GM19438 (cell line): ENCODE data around the gene TBRG4.

Source experiments
- ATAC-seq: cut with Tn5 transposase; IDR thresholded peaks from one replicate; pipeline ENCODE4 v1.9.1; 2021; ENCODE audit warnings: low read depth; ENCODE audit not compliant: unreplicated experiment

TBRG4 gene

DNA sequence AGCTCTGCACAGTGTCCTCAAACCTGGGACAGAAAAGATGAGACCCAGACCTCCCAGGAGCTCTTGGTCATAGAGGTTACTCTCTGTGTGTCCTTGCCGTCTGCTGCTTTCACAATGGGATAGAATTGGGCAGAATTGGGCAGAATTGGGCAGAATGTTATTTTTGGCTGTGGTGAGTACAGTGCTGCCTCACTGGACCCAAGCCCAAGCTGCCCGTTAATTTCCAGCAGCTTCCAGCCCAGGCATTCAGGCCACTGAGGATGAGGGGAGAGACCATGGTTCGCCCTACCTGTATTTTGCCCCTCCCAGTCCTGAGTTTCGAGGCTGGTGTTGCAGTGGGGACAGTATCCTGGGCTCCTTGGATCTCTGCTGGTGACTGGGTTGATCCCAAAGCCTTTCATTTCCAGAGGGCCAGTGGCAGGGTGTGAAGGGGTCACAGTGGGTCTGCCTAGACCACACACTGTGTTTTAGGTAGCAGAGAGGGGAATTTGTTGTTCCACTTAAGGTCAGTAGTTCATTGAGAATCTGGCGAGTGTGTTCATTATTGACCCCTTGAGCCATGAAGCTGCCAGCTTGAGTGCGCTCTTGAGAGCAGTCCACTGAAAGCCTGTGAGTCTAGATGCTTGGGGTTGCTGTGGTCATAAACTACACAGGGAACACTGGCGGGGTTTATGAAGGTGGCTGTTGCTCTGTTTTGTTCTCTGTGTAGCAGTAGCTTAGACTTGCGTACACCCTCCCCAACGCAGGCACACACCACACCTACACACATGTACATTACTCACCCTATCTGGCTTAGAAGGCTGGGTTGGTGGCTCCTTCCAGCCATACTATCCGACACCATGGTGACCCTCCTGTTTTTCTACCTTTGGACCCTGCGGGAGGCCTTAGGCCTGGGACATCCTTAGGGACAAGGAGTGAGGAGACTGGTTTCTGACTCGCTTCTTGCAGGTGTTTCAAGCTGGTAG lies 46.2 kb downstream of the TBRG4 start:
- ATAC-seq = no peak

DNA sequence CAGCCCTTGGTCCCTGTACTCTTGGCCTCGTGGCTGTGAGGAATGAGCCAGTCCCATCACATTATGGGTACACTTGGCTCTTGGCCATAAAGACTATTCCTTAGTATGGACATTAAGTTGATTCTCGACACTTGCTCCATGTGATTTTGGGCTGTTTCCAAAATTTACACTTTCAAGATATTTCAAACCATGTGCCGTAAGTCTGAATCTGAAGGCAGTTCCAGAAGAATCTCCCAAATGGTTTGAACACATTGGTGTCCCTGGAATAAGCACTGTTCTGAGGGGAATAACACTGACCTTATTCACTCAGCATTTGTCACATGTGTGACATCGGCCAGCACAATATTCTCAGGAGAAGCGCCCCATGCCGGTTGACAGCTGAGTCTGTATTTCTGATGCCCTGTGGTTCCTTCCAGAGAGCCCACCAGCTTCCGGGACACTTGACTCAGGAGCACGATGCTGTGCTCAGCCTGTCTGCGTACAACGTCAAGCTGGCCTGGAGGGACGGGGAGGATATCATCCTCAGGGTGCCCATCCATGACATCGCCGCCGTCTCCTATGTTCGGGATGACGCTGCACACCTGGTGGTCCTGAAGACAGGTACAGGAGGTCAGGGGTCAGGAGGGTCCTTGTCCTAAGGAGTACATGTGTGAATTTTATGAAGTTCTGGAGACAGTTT lies 47.3 kb downstream of the TBRG4 start:
- no peak for ATAC-seq

DNA sequence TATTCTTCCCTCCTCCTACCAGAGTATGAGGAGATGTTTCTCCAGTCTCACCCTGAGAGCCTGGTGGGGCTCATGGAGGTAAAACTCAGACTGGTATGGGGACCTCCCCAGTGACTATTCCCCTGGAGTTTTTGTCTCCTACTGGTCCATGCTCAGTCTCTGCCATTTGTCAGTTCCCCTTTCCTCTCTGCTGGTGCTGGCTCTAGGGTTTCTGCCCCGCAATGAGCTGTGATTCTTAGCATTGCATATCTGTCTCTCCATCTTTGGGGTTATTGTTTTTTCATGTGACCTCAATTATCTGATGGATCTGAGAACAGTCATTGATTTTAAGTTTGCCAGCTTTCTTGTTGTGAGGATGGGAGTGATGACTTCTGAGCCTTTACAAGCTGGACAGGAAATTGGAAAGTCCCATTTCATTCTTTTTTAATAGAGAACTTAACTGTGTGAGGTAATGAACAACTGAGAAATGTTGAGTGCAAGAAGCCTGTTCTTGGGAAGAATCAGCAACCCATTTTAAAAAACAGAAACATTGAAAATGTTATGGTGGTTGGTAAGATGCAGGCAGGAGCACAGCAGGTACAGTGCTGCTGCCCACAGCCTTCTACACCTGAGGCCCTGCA lies 49.6 kb downstream of the TBRG4 start:
- no peak for ATAC-seq

GRCh38 chr7:45061352-45061751 lies 50.1 kb downstream of the TBRG4 start:
- ATAC-seq = no peak

DNA sequence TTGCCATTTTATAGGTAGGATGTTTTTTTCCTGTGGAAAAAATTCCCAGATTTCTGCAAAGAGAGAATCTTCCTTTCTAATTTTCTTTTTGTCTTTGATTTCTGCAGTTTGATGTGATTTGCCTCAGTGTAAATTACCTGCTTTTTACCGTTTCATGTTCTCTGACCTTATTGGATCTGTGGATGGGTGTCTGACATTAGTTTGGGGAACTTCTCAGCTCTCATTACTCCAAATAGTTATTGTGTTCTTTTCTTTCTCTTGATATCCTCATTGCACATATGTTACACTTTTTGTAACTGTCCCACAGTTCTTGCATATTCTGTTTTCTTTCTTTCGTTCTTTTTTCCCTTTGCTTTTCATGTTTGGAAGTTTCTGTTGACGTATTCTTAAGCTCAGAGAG lies 51.2 kb downstream of the TBRG4 start:
- ATAC-seq = no peak

DNA sequence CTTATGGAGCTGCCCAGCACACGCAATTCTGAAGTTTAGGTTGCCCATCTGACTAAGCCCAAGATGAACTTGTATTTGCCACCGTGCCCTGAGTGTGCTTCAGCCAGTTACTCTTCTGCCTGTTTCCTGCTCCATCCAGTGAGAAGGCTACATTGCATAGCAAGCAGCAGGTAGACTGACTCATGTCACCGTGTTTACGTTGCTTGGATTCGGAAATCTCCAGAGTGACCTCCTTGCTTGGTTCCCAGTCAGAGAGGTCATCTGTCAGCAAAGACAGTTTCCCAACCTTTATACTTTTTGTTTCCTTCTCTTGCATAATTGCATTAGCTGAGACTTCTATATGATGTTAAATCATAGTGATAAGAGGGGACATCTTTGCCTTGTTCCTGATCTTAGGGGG lies 53.6 kb downstream of the TBRG4 start:
- no peak for ATAC-seq

GRCh38 chr7:45055594-45056219 lies 55.8 kb downstream of the TBRG4 start:
- no peak for ATAC-seq

GRCh38 chr7:45055016-45055415 lies 56.5 kb downstream of the TBRG4 start:
- ATAC-seq = no peak

- no peak for ATAC-seq
Observed at GRCh38 chr7:45054442-45054841, 57.1 kb downstream of the TBRG4 start.

GRCh38 chr7:45053941-45054340 lies 57.6 kb downstream of the TBRG4 start:
- no peak for ATAC-seq

DNA sequence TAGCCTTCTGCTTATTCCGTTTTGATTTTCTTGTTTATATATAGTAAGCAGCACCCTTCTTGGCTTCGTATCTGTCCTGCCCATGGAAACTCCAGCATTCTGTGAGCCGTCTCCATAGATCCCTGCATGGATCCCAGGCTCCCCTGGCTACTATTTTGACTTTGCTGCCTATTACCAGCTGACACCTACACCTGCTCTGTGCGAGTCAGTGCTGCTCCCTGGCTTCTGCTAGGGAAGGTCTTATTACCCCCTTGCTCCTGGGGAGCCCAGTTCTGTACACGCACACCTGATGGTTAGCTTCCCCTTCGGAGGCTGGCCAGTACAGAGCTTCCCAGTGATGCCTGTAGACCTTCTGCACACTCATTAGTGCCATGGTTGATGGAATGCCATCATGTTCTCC lies 58.1 kb downstream of the TBRG4 start:
- no peak for ATAC-seq

DNA sequence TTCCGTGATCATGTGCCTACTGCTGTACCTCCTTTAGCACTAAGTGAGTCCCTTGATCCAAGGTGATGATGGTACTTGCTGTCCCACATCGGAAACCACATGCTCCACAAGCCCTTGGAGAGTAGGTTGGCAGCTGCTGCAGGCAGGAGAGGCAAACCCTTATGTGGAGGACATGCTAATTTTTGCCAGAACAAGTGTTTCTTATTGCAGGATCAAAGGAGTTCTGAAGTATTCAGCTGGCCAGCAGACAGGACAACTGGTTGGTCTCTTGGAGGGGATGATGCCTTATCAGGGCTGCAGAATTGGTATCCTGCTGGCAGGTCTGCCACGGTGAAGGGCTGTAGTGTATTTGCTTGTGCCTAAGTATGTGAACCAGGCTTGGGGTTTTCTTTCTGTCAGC lies 59.5 kb downstream of the TBRG4 start:
- ATAC-seq = no peak

DNA sequence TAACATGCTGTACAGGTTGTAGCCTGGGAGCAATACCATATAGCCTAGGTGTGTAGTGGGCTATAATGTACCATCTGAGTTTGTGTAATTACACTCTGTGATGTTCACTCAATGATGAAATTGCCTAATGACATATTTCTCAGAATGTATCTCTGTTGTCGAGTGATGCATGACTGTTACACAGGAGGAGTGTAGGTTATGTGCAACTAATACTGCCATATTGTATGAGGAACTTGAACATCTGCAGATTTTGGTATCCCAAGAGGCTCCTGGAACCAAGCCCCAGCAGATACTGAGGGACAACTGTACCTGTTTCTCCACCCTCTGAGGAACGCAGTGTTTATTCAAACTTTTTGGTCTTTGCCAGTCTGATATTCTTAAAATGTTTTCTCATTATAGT lies 61.3 kb downstream of the TBRG4 start:
- no peak for ATAC-seq
